Measurements from ENCODE around the gene CARMIL1.

The CARMIL1 gene

DNA sequence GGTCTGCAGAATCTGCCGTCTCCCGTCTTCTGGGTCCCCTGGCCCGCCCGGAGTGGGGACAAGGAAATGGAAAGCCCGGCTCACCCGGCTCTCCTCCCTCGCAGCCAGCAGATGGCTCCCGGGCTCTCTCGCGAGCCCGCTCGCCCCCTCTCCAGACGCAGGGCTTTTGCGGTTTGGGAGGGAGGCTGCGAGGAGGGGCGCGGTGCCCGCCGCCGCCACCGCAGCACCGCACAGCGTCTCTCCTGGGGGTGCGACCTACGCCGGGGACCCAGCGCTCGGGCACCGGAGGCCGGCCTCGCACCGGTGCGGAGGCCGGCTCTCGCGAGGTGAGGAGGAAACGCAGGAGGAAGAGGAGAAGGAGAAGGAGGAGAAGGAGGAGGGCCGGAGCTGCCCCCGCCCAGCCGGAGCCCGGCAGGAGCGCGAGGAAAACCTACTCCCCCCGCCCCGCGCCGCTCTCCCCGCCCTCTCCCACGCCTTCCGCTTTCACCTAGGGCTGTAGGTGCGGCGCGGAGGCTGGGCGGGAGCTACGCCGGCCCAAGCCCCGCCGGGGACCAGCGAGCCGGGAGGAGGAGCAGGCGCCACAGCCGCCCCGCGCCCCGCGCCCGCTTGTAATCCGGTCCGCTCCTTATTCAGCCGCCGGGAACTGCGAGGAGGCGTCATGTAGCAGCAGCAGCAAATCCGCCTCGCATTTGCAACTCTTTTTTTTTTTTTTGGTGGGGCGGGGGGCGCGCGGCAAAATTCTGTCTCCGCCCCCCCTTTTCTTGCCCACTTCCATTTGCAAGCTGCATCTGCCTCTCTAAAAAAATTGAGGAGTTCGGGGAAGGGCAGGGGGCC, at the start of gene CARMIL1:
Gene CARMIL1, plus strand, starts transcription at position 461 of the 834 bp plus-strand sequence. CDS start 422 bp downstream, outside the sequence.
- DNase-seq: peak; percentile 21 to 59 (median 38)

DNA sequence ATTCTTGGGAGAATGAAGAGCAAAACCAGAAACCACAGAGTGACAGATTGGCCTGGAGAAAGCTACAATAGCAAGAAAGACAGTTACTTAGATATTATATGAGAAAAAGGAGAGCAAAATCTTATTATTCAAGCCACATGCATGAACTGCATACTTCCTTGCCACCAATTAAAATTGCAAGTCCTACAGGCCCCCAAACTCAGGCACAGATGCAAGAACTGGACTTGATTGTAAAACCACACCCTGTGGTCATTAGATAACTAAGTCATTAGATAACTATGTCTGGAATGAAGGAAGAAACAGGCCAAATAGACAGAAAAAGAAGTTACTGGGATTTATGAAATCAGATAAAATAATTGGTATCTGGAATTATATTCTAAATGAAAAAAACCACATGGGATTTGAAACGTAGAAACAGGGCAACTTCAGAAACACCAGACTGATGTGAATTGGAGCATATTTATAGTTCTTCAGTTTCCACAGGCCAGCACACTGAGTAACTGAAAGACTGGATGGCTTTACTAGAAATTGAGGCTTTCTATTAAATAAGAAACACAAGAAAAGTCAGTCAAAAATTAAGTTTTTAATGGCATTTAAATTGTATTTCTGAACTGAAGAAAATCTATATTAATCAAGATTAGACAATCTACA, 49.4 kb upstream of the CARMIL1 start:
- DNase-seq: no peak

DNA sequence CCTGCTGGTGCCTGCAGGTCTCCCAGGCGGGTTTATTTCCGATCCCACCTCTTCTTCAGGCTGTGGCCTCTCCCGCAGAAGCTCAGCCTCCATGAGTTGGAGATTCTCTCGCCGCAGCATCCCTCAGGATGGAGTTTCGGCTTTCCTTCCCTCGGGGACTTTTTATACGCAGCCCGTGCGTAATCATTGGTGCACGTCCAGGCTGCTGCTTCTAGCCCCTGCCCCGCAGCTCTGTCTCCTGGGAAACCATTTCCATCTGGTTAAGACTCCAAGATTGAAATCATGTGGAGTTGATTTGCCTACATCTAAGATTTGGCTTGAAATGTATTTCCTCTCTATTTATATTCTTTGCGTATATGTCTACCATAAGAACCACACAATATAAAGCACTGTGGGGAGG, 46.7 kb upstream of the CARMIL1 start:
- DNase-seq: no peak

DNA sequence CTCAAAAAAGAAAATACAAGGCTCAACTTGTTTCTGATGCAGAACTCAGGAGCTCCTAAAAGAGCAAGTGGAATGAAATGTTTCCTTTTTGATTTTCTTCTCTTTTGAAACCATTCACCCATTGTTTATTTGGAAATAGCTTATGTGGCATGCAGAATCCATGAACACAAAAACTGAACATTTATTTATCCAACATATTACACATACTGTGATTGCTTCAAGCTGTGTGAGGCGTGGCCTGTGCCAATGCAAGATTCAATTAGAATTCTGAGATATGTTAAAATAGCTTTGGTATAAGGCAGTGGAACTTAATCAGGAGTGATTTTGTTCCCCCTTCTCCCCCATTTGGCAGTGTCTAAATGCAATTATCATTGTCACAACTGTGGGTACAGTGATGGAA, 45.9 kb upstream of the CARMIL1 start:
- DNase-seq: no peak

DNA sequence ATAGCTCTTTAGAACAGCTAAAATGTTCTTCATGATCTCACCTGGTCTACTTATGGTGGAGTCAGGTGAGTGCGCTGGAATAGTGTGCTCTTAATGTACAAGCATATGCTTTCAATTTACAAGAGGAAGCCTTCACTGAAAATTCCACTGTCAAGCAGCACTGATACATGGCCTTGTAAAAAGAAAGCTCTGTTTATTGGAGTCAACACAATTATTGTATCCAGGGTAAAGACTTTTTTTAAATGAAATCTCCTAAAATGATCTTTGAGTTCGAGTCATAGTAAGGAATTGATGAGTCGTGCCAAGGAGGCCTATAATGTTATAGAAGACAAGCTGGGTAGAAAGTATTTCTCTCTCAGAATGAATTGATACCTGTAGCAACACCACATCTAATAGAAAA, 41.6 kb upstream of the CARMIL1 start:
- no peak for DNase-seq

DNA sequence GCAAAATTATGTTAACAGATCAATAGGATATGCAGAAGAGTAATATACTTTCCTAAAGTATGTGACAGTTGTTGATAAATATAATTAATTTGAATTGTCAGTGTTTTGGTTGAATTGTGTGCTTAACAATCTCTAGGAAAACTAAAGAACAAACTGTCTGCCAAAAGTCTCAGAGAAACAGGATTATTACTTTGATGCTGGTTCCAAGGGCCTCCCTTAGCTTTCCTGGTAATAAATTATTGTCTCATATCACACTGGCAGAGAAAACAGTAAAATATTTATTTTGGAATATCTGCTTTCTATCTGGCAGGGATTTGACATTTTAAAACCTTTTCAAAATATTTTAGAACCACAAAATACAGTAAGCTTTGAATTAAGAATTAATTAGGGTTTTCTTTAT, 40.1 kb upstream of the CARMIL1 start:
- no peak for DNase-seq

DNA sequence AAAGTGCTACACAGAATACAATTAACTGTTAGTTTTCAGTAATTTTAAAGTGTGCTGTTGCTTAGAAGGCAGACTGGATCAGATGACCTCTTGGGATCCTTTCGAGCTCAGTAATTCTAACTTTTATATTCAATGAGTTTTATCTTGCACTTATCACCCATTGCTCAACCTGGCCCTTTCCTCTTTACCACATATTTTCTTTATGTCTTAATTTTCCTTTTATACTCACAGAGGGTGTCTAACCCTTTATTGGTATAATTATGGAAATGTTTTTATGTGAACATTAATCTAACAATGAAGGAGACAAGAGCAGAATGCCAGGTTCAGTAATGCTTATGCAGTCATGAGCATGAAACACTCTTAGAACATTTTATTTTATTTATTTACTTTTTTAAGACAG, 39.7 kb upstream of the CARMIL1 start:
- DNase-seq: no peak

DNA sequence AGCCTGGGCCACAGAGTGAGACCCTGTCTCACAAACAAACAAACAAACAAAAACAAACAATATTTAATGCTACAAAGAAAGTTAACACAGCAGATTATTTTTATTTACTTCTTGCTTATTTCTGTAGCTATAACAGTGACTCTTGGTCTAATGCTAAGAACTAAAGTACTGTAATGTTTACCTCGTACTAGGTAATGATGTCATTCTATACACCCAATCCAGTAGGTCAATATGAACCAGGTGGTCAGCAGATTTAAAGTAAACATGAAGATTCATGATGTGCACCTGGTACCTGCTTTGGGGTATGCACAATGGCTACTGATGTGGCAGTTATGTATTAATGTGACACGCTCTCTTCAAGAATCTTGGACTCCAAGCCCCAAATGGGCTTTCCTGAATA, 36.6 kb upstream of the CARMIL1 start:
- no peak for DNase-seq

DNA sequence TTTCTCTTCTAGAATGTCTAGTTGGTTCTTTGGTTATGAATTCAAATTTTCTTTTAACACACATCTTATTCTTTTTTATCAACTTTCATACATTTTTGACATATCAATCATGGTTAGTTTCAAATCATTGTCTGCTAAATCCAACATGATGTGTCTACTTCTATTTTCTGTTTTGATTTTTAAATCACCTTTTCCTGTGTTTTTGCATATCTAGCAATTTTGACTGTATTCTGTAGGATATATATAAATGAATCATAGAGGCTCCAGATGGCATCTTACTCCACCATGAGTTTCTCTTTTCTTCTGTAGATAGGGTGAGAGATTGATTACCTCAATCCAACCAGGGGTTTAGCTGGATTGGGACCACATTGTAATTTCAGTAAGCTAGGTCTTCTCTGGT, 34.3 kb upstream of the CARMIL1 start:
- no peak for DNase-seq

DNA sequence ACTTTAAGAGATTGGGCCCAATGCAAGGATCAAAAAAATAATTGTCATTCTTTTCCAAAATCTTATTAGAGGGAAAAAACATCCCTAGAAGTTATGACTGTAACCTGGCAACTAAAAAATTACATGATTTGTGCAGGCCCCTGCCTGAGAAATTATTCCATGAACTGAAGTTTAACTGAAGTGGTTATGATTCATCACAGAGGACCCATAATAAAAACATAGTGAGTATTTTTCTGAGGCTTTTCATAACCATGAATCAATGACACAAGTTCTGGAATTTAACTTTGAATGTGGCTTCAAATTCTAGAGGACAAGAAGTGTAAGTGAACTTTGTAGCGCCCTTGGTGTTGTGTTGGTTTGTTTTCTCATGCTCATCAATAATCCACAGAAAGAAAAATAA, 31.1 kb upstream of the CARMIL1 start:
- DNase-seq: no peak

DNA sequence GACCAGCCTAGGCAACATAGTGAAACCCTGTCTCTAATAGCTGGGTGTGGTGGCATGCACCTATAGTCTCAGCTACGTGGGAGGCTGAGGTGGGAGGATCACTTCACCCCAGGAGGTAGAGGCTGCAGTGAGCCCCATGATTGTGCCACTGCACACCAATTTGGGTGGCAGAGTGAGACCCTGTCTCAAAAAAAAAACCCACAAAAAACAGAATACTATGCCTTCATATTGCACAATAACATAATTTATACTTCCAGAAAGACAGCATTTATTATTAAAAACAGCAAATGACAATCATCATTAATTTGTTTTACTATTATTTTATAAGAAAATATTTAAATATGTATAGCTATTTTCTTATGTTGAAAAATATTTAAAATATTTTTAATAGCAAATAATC, 30.0 kb upstream of the CARMIL1 start:
- DNase-seq: no peak

DNA sequence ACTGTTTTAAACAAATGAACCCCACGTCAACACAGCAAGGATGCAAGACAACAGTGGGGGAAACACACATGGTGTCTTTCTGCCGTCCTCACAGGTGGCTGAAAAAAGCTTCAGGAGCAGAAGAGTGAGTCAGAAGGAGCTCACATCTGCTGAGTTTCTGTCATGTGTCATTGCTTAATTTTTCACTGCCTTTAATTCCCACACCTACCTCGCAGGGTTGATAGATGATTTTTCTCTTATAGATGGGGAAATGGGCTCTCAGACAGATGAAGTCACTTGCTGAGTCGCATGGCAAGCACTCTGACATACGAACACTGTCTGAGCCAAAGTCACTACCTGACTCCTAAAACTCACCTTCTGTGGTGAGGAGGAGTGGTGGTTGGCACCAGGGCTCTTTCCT, 28.3 kb upstream of the CARMIL1 start:
- DNase-seq: no peak

DNA sequence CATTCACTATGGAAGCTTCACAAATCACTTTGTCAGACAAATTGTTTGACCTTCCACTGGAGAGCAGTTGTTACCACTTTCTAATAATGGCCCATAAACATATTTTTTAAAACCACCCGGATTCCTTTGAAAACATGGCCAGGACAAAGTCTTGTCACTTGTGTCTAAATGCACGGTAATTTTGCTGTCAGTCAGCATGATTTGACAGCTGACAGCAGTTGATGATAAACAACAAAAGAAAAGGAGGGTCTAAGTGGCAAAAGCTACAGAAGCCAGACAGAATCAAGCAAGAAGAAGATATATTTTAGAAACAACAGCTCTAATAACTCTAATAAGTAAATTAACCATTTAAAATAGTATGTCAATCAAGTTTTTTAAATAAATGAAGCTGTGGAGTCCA, 27.7 kb upstream of the CARMIL1 start:
- no peak for DNase-seq

DNA sequence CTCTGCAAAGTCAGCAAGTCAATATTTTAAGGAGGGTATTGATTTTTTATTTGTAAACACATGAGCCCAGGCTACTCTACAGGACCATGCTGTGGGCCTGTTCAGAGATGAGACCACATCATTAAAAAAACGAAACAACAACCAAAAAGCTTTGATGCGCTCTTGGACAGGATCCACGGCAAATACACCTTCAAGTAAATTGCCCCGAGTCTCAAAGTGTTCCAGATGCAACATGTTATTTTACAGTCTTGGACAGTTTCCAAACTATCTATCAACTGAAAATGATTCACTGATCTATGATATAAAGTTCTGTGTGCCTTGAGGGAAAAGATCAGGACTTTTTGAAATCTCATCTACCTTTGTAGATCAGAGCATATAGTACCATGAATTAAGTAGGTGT, 25.8 kb upstream of the CARMIL1 start:
- DNase-seq: no peak

DNA sequence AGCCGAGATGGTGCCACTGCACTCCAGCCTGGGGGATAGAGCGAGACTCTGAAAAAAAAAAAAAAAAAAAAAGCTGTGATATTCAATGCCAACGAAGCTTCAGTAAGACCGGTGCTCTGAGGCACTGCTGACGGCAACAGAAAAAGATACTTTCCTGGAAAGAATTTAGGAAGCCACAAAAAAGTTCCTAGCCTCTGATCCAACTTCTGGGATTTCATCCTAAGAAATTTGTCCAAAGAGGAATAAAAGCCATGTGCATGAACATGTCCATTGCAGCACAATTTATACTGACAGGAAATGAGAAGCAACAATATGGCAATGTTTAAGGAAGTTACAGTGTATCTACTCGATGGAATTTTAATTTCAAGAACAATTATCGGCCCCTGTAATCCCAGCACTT, 24.5 kb upstream of the CARMIL1 start:
- DNase-seq: no peak

DNA sequence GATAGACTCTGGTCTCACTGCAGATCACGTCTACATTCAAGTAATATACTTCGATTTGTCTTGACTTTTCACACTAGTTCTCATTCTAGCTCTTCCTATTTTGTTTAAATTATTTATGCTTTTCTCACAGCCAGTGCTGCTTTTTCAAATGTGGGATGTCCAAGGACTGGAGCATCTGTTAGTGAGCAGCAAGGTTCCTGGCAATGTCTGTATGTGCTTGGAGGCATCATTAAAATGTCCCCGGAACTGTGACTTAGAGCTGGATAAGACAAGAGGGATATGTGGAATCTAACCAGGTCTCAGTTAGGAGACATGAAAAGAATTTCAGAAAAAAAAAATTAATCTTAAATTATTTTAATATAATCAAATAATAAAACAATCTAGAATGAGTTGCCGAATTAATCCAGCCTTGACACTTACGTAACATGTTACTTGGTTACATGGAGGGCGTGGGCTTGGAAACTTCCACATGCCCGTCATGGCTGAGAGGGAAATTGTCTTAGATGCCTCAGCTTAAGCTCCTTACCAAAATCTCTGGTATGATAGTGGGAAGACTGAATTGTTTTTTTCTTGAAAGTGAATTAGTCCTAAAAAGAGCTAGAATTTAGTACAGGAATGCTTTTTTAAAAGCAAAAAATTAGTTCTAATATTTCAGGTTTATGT, 21.4 kb upstream of the CARMIL1 start:
- DNase-seq: no peak

DNA sequence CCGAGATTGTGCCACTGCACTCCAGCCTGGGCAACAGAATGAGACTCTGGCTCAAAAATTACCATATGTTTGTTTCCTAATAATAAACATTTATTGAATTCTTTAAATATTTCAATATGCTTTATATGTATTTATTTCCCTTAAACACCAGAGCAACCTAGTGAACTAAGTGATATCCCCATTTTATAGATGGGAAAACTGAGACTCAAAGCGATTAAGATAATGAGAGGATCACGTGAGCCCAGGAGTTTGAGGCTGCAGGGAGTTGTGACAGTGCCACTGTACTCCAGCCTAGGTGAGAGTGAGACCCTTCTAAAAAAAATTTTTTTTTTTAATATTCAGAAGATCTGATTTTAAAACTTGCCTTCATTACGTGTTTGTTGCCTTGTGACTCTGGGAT, 19.4 kb upstream of the CARMIL1 start:
- DNase-seq: no peak

DNA sequence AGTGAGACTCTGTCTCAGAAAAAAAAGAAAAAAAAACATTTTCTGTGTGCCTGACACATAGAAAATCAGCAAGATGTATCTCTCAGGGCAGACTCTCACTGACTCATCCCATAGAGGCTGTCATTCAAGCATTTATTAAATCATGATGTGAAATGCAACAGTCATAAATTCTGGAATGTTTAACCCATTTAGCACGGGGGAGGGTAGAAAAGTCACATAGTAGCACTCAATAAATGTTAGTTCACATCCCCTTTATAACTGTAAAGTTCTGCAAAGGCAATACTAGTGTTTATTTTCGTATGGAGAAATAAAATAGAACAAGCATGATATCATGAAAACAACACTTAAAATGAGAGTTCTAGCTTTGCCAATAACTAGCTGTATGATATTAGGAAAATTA, 15.5 kb upstream of the CARMIL1 start:
- no peak for DNase-seq

DNA sequence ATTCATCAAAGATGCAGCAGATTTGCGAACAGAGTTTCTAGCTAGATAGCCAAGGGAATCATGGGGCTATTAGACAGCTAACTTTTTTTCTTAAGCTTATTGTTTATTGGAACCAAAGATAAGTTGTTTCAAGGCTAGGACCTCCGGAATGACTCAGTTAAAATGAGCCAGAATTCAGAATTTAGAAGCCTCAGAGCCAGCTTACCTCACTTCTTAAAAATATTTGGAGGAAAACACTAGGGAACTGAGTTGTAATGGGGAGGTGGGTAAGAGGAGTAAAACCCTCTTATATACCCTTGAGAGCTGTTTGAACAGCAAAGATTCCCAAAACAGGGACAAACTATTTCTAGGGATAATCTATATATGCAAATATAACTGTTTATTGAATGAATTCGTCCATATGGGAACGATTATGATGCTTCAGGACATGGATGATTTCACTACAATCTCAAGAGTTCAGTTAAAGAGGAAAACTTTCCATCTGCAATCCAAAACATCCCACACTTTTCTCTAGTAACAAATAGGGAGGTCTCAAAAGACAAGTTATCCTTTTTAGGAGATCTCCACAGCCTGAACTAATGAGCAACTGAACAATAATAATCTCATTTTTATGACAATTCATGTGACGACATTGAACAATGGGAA, 12.6 kb upstream of the CARMIL1 start:
- no peak for DNase-seq

DNA sequence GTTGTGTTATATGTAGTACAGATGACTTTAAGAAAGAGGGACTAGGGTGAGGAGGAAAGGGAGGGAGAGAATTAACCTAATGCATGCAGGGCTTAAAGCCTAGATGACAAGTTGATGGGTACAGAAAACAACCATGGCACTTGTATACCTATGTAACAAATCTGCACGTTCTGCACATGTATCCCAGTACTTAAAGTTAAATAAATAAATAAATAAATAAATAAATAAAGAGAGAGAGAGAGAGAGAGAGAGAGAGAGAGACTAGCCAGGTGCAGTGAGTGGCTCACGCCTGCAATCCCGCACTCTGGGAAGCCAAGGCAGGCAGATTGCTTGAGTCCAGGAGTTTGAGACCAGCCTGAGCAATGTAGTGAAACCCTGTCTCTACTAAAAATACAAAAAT, 11.5 kb upstream of the CARMIL1 start:
- no peak for DNase-seq

DNA sequence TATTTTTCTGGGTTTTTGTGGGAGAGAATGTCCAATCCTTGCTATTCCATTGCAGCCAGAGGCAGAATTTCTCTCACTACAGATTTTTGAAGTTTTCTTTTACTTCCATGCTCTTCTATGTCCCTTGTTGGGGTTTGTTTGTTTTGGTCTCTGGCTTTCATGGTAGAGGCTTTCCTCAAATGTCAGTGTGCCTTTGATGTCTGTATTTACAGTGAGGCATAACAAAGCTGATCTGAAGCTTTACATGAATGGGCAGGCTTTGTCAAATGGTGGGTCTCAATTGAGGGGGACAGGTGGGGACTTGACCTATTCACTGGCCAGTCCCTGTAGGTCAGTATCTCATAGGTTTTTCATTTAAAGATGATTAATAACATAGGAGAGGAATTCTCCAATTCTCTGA, 8.6 kb upstream of the CARMIL1 start:
- DNase-seq: no peak

DNA sequence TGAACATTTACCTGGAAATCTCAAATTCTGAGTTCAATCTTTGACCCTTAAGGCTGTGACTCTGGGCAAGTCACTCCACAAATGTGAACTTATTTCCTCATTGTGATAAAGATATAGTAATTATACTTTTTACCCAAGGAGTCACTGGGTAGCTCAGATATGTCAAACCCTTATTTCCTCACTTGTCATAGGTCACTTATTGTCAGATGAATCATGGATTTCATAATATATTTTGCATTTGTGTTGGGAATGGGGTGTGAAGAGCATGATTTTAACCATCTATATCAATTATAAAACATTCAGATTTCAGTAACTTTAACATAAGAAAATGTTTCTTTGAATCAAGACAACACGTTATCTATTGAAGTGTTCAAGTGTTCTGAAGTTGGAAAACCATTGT, 3.7 kb upstream of the CARMIL1 start:
- no peak for DNase-seq

DNA sequence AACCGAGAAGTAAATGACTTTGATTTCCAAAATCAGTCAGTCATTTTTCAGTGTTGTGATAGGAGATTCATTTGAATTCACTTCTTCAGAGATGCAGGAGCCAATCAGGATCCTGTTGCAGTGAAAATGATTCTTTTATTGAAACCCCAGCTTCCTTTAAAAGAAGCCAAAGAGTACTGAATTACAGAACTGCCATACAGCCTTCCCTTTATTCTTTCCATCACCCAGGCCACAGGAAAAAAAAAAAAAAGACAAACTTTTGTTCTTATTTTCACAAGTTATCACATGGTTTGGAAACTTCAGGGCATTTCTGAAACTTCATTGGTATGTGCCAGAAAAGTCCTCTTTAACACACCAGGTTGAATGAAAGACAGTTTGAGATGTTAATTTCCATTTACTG, 1.8 kb upstream of the CARMIL1 start:
- no peak for DNase-seq

DNA sequence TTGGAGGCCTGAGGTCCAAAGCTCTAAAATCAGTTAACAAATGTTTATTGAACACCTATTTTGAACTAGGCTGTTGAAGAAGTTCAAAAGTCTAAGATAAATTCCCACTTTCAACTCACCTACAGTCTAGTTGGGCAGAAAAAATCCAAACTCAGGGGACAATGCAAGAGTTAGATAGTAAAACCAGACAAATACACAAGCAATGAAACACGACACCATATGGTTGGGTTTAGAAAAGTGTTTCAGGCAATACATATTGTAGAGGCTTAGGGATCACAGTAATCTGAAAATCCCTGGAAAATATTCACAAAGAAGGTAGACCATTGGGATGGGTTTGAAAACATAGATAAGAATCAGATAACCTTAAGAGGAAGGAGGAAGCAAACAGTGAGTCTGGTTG, 1.3 kb upstream of the CARMIL1 start:
- no peak for DNase-seq
